H1 (cell line): ENCODE measurements around the gene WDFY1. TPM values are rescaled to one million over a fixed set of nuclear protein-coding genes. Genes with fewer than 3 reads are reported as not detected.

ENCODE experiments used
- CTCF ChIA-PET: fragments of 300-600 bp; sonication (Branson Sonifier 250); formaldehyde crosslinking; loops from one replicate; lab custom pipeline; 2021; ENCODE audit not compliant: partially characterized antibody; lab: Charles Lee
- POLR2A ChIA-PET: fragments of 300-600 bp; sonication (Branson Sonifier 250); formaldehyde crosslinking; loops from one replicate; lab custom pipeline; 2021; ENCODE audit warnings: inconsistent platforms; ENCODE audit not compliant: partially characterized antibody; lab: Charles Lee
- DNase-seq, 2 experiments: peaks; one replicate each; pipeline versions ENCODE4 v3.0.0 to v3.0.0-alpha.2; 2010 to 2022; ENCODE audit warnings: low spot score in 2 of 2, low read depth in 1 of 2, mixed read lengths in 1 of 2
- FAIRE-seq: peaks from 2 replicates; lab custom pipeline; 2011; peaks lifted over from hg19 to GRCh38; lab: Jason Lieb, UNC
- H2AFZ ChIP-seq: 2 replicates; pipeline ENCODE4 v1.8.1; 2012; ENCODE audit warnings: low read length, inconsistent platforms
- H2AK5ac ChIP-seq: 2 replicates; pipeline ENCODE4 v1.6.1; 2013; ENCODE audit warnings: low read depth, low read length
- H2BK120ac ChIP-seq: replicated peaks from 2 replicates; pipeline ENCODE3; 2013; ENCODE audit warnings: low read depth, low read length, inconsistent platforms
- H2BK12ac ChIP-seq: 2 replicates; pipeline ENCODE4 v1.6.1; 2013; ENCODE audit warnings: low read depth, low read length
- H2BK15ac ChIP-seq: 2 replicates; pipeline ENCODE4 v1.6.1; 2013; ENCODE audit warnings: low read length
- H2BK20ac ChIP-seq: 2 replicates; pipeline ENCODE4 v1.6.1; 2013; ENCODE audit warnings: low read length
- H2BK5ac ChIP-seq: 2 replicates; pipeline ENCODE4 v1.6.1; 2013; ENCODE audit warnings: low read depth, low read length
- H3K14ac ChIP-seq: 2 replicates; pipeline ENCODE4 v1.6.1; 2013; ENCODE audit warnings: inconsistent platforms; ENCODE audit not compliant: insufficient read length
- H3K18ac ChIP-seq: 2 replicates; pipeline ENCODE4 v1.6.1; 2013; ENCODE audit warnings: low read length; ENCODE audit errors: extremely low read depth
- H3K23ac ChIP-seq: 2 replicates; pipeline ENCODE4 v1.6.1; 2013; ENCODE audit warnings: inconsistent platforms; ENCODE audit not compliant: insufficient read length
- H3K23me2 ChIP-seq: 2 replicates; pipeline ENCODE4 v1.6.1; 2013; ENCODE audit warnings: low read depth, low read length
- H3K27ac ChIP-seq: 2 replicates; pipeline ENCODE4 v1.6.1; 2011; ENCODE audit warnings: low read depth, low read length, inconsistent platforms
- H3K27me3 ChIP-seq, 4 experiments: replicated peaks in 1 of 4; 1 replicate in 1 of 4; 2 replicates in 3 of 4; pipeline versions ENCODE4 v1.6.1 to v1.8.1; 2011 to 2013; ENCODE audit warnings: low read length in 3 of 4, mild to moderate bottlenecking in 3 of 4, inconsistent platforms in 2 of 4, mixed read lengths in 2 of 4, moderate library complexity in 1 of 4; ENCODE audit not compliant: control insufficient read depth in 3 of 4, insufficient read depth in 3 of 4; ENCODE audit errors: extremely low read depth in 1 of 4
- H3K36me3 ChIP-seq, 4 experiments: 2 replicates each; pipeline versions ENCODE4 v1.6.1 to v1.8.1; 2011 to 2013; ENCODE audit warnings: mild to moderate bottlenecking in 4 of 4, low read length in 3 of 4, moderate library complexity in 2 of 4, control low read depth in 1 of 4, inconsistent platforms in 1 of 4; ENCODE audit not compliant: insufficient read depth in 4 of 4, control insufficient read depth in 2 of 4
- H3K4ac ChIP-seq: replicated peaks from 2 replicates; pipeline ENCODE3; 2013; ENCODE audit warnings: low read length, low read depth, mixed read lengths, inconsistent platforms; ENCODE audit not compliant: insufficient read length
- H3K4me1 ChIP-seq, 4 experiments: replicated peaks in 1 of 4; 1 replicate in 1 of 4; 2 replicates in 3 of 4; pipeline versions ENCODE4 v1.6.1 to v1.8.1; 2011 to 2013; ENCODE audit warnings: low read length in 3 of 4, inconsistent platforms in 2 of 4, mixed read lengths in 1 of 4; ENCODE audit not compliant: insufficient read depth in 4 of 4, control insufficient read depth in 3 of 4
- H3K4me2 ChIP-seq, 2 experiments: 2 replicates each; pipeline versions ENCODE4 v1.6.1 to v1.8.1; 2011 to 2013; ENCODE audit warnings: low read depth in 2 of 2, low read length in 2 of 2, control low read depth in 1 of 2, inconsistent platforms in 1 of 2, mild to moderate bottlenecking in 1 of 2; ENCODE audit not compliant: insufficient read depth in 1 of 2
- H3K4me3 ChIP-seq, 4 experiments: fragments of 200-600, 300-600 bp in 1 of 4; sonication (generic), shearing (Covaris generic), sonication (Bioruptor Twin) in 1 of 4; 2 replicates each; pipeline versions ENCODE4 v1.5.1 to v1.8.1; 2011 to 2016; ENCODE audit warnings: low read length in 4 of 4, low read depth in 3 of 4, control low read depth in 2 of 4, inconsistent platforms in 2 of 4, mild to moderate bottlenecking in 2 of 4, mixed read lengths in 1 of 4, moderate library complexity in 1 of 4; ENCODE audit not compliant: insufficient read depth in 2 of 4; ENCODE audit errors: extremely low read depth in 1 of 4
- H3K56ac ChIP-seq: replicated peaks from 2 replicates; pipeline ENCODE3; 2013; ENCODE audit warnings: low read depth, mild to moderate bottlenecking, mixed read lengths, low read length, inconsistent platforms; ENCODE audit not compliant: insufficient read length
- H3K79me1 ChIP-seq: 2 replicates; pipeline ENCODE4 v1.6.1; 2013; ENCODE audit warnings: low read depth, low read length, control low read depth
- H3K79me2 ChIP-seq, 2 experiments: 2 replicates each; pipeline versions ENCODE4 v1.6.1 to v1.8.1; 2012 to 2013; ENCODE audit warnings: low read length in 2 of 2, mild to moderate bottlenecking in 2 of 2, inconsistent platforms in 1 of 2; ENCODE audit not compliant: insufficient read depth in 2 of 2, control insufficient read depth in 1 of 2
- H3K9ac ChIP-seq, 4 experiments: replicated peaks in 1 of 4; 1 replicate in 1 of 4; 2 replicates in 3 of 4; pipeline versions ENCODE4 v1.6.1 to v1.8.1; 2011 to 2013; ENCODE audit warnings: low read depth in 3 of 4, low read length in 3 of 4, control low read depth in 2 of 4, mild to moderate bottlenecking in 2 of 4, moderate library complexity in 2 of 4, inconsistent platforms in 1 of 4; ENCODE audit errors: extremely low read depth in 1 of 4
- H3K9me3 ChIP-seq, 2 experiments: 2 replicates each; pipeline versions ENCODE4 v1.6.1 to v1.8.1; 2012 to 2013; ENCODE audit warnings: mild to moderate bottlenecking in 2 of 2, moderate library complexity in 2 of 2, control low read depth in 1 of 2, inconsistent platforms in 1 of 2, low read depth in 1 of 2, low read length in 1 of 2, mixed read lengths in 1 of 2; ENCODE audit not compliant: insufficient read depth in 2 of 2
- H4K20me1 ChIP-seq, 2 experiments: replicated peaks in 1 of 2; 2 replicates each; pipeline versions ENCODE3 to v1.8.1; 2011 to 2013; ENCODE audit warnings: inconsistent platforms in 2 of 2, low read length in 2 of 2, mild to moderate bottlenecking in 1 of 2; ENCODE audit not compliant: insufficient read depth in 2 of 2, control insufficient read depth in 1 of 2
- H4K5ac ChIP-seq: 2 replicates; pipeline ENCODE4 v1.6.1; 2013; ENCODE audit warnings: low read length, low read depth, mixed read lengths, inconsistent platforms; ENCODE audit not compliant: insufficient read length
- H4K8ac ChIP-seq: 2 replicates; pipeline ENCODE4 v1.8.0; 2013; ENCODE audit warnings: mild to moderate bottlenecking, moderate library complexity, low read length, inconsistent platforms; ENCODE audit not compliant: insufficient read depth; ENCODE audit errors: extremely low read depth
- H4K91ac ChIP-seq: replicated peaks from 2 replicates; pipeline ENCODE3; 2013; ENCODE audit warnings: low read length, mixed read lengths, inconsistent platforms; ENCODE audit not compliant: insufficient read length
- CBX8 ChIP-seq: fragments of 300-800, 300-1000 bp; sonication (generic); IDR thresholded peaks from 2 replicates; pipeline ENCODE4 v1.7.1; 2016; ENCODE audit warnings: low read depth, low read length, borderline replicate concordance
- WGBS, 2 experiments: shearing (Covaris generic) in 1 of 2; methylation state at CpG; one replicate each; pipeline versions ENCODE4 v1.1.6 to v1.1.7; 2013 to 2015; ENCODE audit warnings: low lambda C conversion rate in 2 of 2, mixed read lengths in 2 of 2, inconsistent platforms in 1 of 2, low coverage in 1 of 2, missing lambda C conversion rate in 1 of 2; ENCODE audit not compliant: insufficient replicate concordance in 2 of 2, insufficient coverage in 1 of 2, insufficient read length in 1 of 2; ENCODE audit errors: extremely low coverage in 1 of 2, missing lambda C conversion rate in 1 of 2; 5-methylcytosine and 5-hydroxymethylcytosine counted together
- polyA plus RNA-seq, 7 experiments: library from polyadenylated mRNA; depleted of rRNA in 3 of 7; stranded (reverse) in 5 of 7; unstranded in 2 of 7; fragments of >200 nt in 5 of 7; fragments of 200-250 nt in 2 of 7; gene quantifications; 1 replicate in 5 of 7; 2 replicates in 1 of 7; 4 replicates in 1 of 7; pipeline versions ENCODE4 v1.2.1 to v1.2.3, GENCODE V29; 2011 to 2013; ENCODE audit warnings: missing spikeins in 2 of 7, mixed read lengths in 2 of 7
- total RNA-seq: library from RNA; stranded (reverse); fragmentation: NEBNext Ultra II Directional; extraction: Animal tissue kit (Norgen Biotek cat#: 25700); gene quantifications from 2 replicates; pipeline ENCODE4 v1.2.1, GENCODE V29; 2021
- TF ChIP-seq, protein P1 (sequence below): IDR thresholded peaks from 2 replicates; pipeline ENCODE4 v1.6.1; 2011; ENCODE audit warnings: low read depth, mild to moderate bottlenecking, low read length; ENCODE audit not compliant: insufficient read depth

WDFY1 gene
- total and polyA plus RNA-seq, 2 of the 8 experiments (the other 6 are each of a cell fraction or from before 2014, with no cell fraction given): 68.4 to 94.7 TPM

DNA sequence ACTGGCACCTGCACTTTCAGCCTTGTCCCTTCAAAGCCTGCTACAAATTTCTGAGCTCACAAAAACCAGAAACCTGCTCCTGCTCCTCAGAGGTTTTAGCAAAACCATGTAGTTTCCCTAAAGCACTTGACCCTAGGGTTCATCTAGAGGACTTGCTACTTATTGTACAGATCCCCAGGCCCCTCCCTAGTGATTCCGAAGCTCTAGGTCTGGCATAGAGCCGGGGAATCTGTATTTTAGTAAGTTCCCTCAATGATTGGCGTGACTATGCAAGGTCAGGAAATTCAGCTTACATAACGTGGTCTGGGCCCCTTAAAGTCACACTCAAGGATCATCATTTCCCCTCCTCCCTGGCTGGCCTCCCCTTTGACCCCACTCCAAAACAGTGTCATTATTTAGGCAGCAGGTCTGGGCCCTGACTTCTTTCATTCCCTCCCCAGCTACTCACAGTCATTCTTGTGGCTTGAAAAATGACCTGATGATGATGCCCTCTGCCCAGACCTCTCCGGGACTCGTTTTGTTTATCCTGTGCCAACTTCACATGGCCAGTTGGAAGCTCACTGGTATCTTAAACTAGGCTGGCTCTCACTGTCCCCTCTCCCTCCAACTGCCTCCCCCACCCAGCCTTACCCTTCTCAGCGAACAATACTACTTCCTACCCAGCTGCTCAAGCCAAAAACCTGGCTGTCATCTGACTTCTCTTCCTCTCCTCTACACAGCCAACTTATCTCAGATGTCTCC, 36.0 kb downstream of the WDFY1 start:
- H3K27me3 ChIP-seq: no peaks in the 10 kb centered on the region
- H3K79me1 ChIP-seq: peaks cover 3% of the 10 kb centered on the region; the same call in 1 of the 2 replicates
- H2BK12ac ChIP-seq: no peak overlapping the region
- no peak overlapping the region for H2BK20ac ChIP-seq
- peaks cover 0 to 4% (median 0%) of the 10 kb centered on the region in 4 experiments; a peak in 2 of 7 replicates for H3K4me1 ChIP-seq
- no peak for FAIRE-seq
- H4K91ac ChIP-seq: no peak overlapping the region
- no peak overlapping the region for H4K5ac ChIP-seq
- ChIA-PET POLR2A (interaction anchor here (0.8 to 1.1 kb wide), 2 partner anchors 12 to 61 kb away, joined by 3 read pairs; no protein-coding TSS in a partner anchor), CTCF (interaction anchor here (0.6 to 1.2 kb wide), 4 partner anchors 28 to 62 kb away, joined by 3 to 4 read pairs (median 3); no protein-coding TSS in a partner anchor)
- no peak overlapping the region for H3K56ac ChIP-seq
- H3K9me3 ChIP-seq: no peaks in the 10 kb centered on the region
- no peak overlapping the region for H3K4ac ChIP-seq
- H2BK120ac ChIP-seq: no peak overlapping the region
- H3K18ac ChIP-seq: peak overlapping the region; percentile 38; the same call in 1 of the 2 replicates
- H3K23ac ChIP-seq: no peak overlapping the region
- TF ChIP-seq, protein P1, sequence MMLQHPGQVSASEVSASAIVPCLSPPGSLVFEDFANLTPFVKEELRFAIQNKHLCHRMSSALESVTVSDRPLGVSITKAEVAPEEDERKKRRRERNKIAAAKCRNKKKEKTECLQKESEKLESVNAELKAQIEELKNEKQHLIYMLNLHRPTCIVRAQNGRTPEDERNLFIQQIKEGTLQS: peak; percentile 67; the same call in 1 of the 2 replicates
- TF ChIP-seq CBX8: no peak
- no peak overlapping the region for H4K8ac ChIP-seq
- peaks cover 2 to 9% of the 10 kb centered on the region in 2 experiments for H4K20me1 ChIP-seq
- no peak overlapping the region for H2BK15ac ChIP-seq
- no peak for DNase-seq
- H3K14ac ChIP-seq: no peak overlapping the region
- H2AK5ac ChIP-seq: no peak overlapping the region
- H3K27ac ChIP-seq: no peak overlapping the region
- H3K79me2 ChIP-seq: peaks cover 4 to 43% of the 10 kb centered on the region in 2 experiments; a peak in 3 of 4 replicates
- H2BK5ac ChIP-seq: no peak overlapping the region; the same call in 1 of the 2 replicates
- peaks cover 0 to 28% (median under 1%) of the 10 kb centered on the region in 4 experiments; a peak in 5 of 8 replicates for H3K36me3 ChIP-seq
- no peak overlapping the region for H3K4me3 ChIP-seq
- no peaks in the 10 kb centered on the region for H3K23me2 ChIP-seq
- H2AFZ ChIP-seq: no peak overlapping the region
- no peak overlapping the region for H3K9ac ChIP-seq
- no peak overlapping the region for H3K4me2 ChIP-seq
- WGBS, 2 experiments: 80% methylated on average over 7 of the region's 7 CpGs; no CpG with 5 or more reads in 1 of the 2 experiments
